Psoas muscle (tissue), 8 donors: ENCODE results near the gene OR6S1. TPM values are rescaled to one million over a fixed set of nuclear protein-coding genes. Genes with fewer than 3 reads are reported as not detected.
A peak's percentile ranks its signal among the peaks of the same experiment; 100 is the strongest.

Experiments used
- ATAC-seq, 4 donors: fragments of 200-7000 bp; cut with Tn5 transposase; one replicate each; pipeline ENCODE4 v1.9.1; 2020; ENCODE audit warnings: moderate library complexity in 3 of 4, mild to moderate bottlenecking in 2 of 4
- DNase-seq, 2 donors: peaks; one replicate each; pipeline ENCODE4 v3.0.0-alpha.2; 2020
- H3K27ac ChIP-seq: fragments of 200-600 bp; one replicate; pipeline ENCODE4 v1.8.0; 2022
- H3K27me3 ChIP-seq, 3 donors: fragments of 200-600 bp in 1 of 3; one replicate each; pipeline versions ENCODE4 v1.6.1 to v1.8.0; 2013 to 2022; ENCODE audit warnings: low read length in 2 of 3, mild to moderate bottlenecking in 2 of 3, moderate library complexity in 1 of 3; ENCODE audit not compliant: insufficient read depth in 3 of 3
- H3K36me3 ChIP-seq, 2 donors: fragments of 200-600 bp in 1 of 2; one replicate each; pipeline versions ENCODE4 v1.6.1 to v1.8.0; 2013 to 2022; ENCODE audit warnings: low read depth in 1 of 2, mild to moderate bottlenecking in 1 of 2, moderate library complexity in 1 of 2; ENCODE audit not compliant: insufficient read depth in 1 of 2
- H3K4me1 ChIP-seq: fragments of 200-600 bp; one replicate; pipeline ENCODE4 v1.8.0; 2022
- H3K4me3 ChIP-seq: fragments of 200-600 bp; one replicate; pipeline ENCODE4 v1.8.0; 2022; ENCODE audit warnings: mild to moderate bottlenecking
- H3K9me3 ChIP-seq: fragments of 200-600 bp; one replicate; pipeline ENCODE4 v1.8.0; 2022
- CTCF ChIP-seq: fragments of 200-600 bp; IDR thresholded peaks from one replicate; pipeline ENCODE4 v1.8.0; 2022; ENCODE audit warnings: antibody characterized with exemption
- WGBS, 3 donors: extraction: QIAGEN DNeasy Blood & Tissue Kit; methylation state at CpG; one replicate each; pipeline versions ENCODE4 v1.1.6 to v1.1.7; 2013; 5-methylcytosine and 5-hydroxymethylcytosine counted together
- intact Hi-C, 2 donors: fragments of 100-400 bp; cut with DNase I; formaldehyde crosslinking; loops; one replicate each; pipeline versions ENCODE4 v1.11.0 to v1.14.2; 2022
- polyA plus RNA-seq, 3 donors: library from polyadenylated mRNA; stranded (reverse); fragments of 200-250 nt; gene quantifications; one replicate each; pipeline ENCODE4 v1.2.3, GENCODE V29; 2013
- total RNA-seq, 4 donors: library from RNA; stranded (reverse); fragmentation: NEBNext Ultra II Directional in 2 of 4; extraction: Animal tissue kit (Norgen Biotek cat#: 25700) in 2 of 4; gene quantifications; one replicate each; pipeline versions ENCODE4 v1.2.1 to v1.2.4, GENCODE V29; 2021 to 2023
- donor health status: healthy with polysubstance abuse.
- donor health status: DM: no; HTN: no; CAD: no; lungs with moderate emphysema.
- donor health status: Bipolar disorder and iron deficiency.
- donor health status: healthy.
- donor health status: DM: yes; HTN: yes; CAD: no.
- donor health status: DM: no; HTN: no; CAD: no.
- donor health status: DM: no; HTN: no; CAD: no.
- donor health status: DM: yes; HTN: yes; CAD: no.

Gene OR6S1
- total and polyA plus RNA-seq, 7 donors = not detected

- Histone ChIP-seq H3K27ac (no peak overlapping the region), H3K4me1 (peaks cover 6% of the 10 kb centered on the region), H3K4me3 (no peak overlapping the region), H3K36me3 (no peaks in the 10 kb centered on the region), H3K9me3 (no peaks in the 10 kb centered on the region), H3K27me3 (peaks cover 0 to 8% (median 0%) of the 10 kb centered on the region in 3 donors)
- 77 to 82% (median 80%) methylated on average over 12 of the region's 12 CpGs for WGBS, 3 donors
- ATAC-seq (no peak), DNase-seq (no peak)
- TF ChIP-seq CTCF = no peak
- intact Hi-C loops = loop anchor here in 1 of 2 donors (10.0 kb wide), 1 partner anchor 357 kb away; no protein-coding TSS in a partner anchor
These were observed 24.1 kb downstream of the OR6S1 start for GRCh38 chr14:20617138-20618003.

GRCh38 chr14:20615996-20616395 lies 25.5 kb downstream of the OR6S1 start:
- Histone ChIP-seq H3K4me1 (peaks cover 20% of the 10 kb centered on the region), H3K4me3 (no peak overlapping the region), H3K27me3 (no peaks in the 10 kb centered on the region), H3K9me3 (no peaks in the 10 kb centered on the region), H3K36me3 (no peaks in the 10 kb centered on the region), H3K27ac (no peak overlapping the region)
- DNase-seq (no peak), ATAC-seq (no peak)
- intact Hi-C loops = loop anchor here in 1 of 2 donors (10.0 kb wide), 1 partner anchor 359 kb away; no protein-coding TSS in a partner anchor
- 79 to 92% (median 87%) methylated on average over 5 of the region's 5 CpGs for WGBS, 3 donors
- no peak for TF ChIP-seq CTCF

GRCh38 chr14:20614038-20614840 lies 27.3 kb downstream of the OR6S1 start:
- H3K4me3 ChIP-seq = peak overlapping the region; percentile 74
- no peaks in the 10 kb centered on the region for H3K27me3 ChIP-seq
- H3K36me3 ChIP-seq = no peaks in the 10 kb centered on the region
- no peaks in the 10 kb centered on the region for H3K9me3 ChIP-seq
- no peak for TF ChIP-seq CTCF
- peak in 1 of 4 donors; percentile 2 for ATAC-seq
- DNase-seq = no peak
- H3K27ac ChIP-seq = peak overlapping the region; percentile 62
- peaks cover 29% of the 10 kb centered on the region for H3K4me1 ChIP-seq
- 15 to 18% (median 17%) methylated on average over 17 of the region's 17 CpGs for WGBS, 3 donors
- intact Hi-C loops = loop anchor here in 1 of 2 donors (5.0 to 10.0 kb wide), 2 partner anchors 243 to 361 kb away; no protein-coding TSS in a partner anchor

GRCh38 chr14:20613094-20614037 lies 28.1 kb downstream of the OR6S1 start:
- WGBS, 3 donors = 0 to 1% (median 0%) methylated on average over 34 of the region's 34 CpGs
- Histone ChIP-seq H3K27ac (peak overlapping the region; percentile 62), H3K4me3 (peak overlapping the region; percentile 74), H3K36me3 (no peaks in the 10 kb centered on the region), H3K4me1 (peaks cover 29% of the 10 kb centered on the region), H3K9me3 (no peaks in the 10 kb centered on the region), H3K27me3 (no peaks in the 10 kb centered on the region)
- peak; percentile 68 for TF ChIP-seq CTCF
- intact Hi-C loops = loop anchor here in 1 of 2 donors (1.0 to 10.0 kb wide), 4 partner anchors 68 to 361 kb away; partner anchors contain the start of gene TEP1
- ATAC-seq (peak; percentile 78 to 84 (median 80)), DNase-seq (peak; percentile 78 to 85)
